Left cardiac atrium (tissue), 4 donors: Measurements from ENCODE around the gene IL17B. TPM values are rescaled to one million over a fixed set of nuclear protein-coding genes. Genes with fewer than 3 reads are reported as not detected.

Source experiments
- ATAC-seq, 2 donors: fragments of 200-7000 bp; cut with Tn5 transposase; one replicate each; pipeline ENCODE4 v1.9.1; 2020; ENCODE audit warnings: mild to moderate bottlenecking in 2 of 2, moderate library complexity in 2 of 2
- DNase-seq: peaks from one replicate; pipeline ENCODE4 v3.0.0-alpha.2; 2020
- intact Hi-C, 2 donors: fragments of 100-400 bp; cut with DNase I; formaldehyde crosslinking; loops; one replicate each; pipeline versions ENCODE4 v1.14.1 to v1.15.1; 2022 to 2023
- long read RNA-seq: library from polyadenylated mRNA; unstranded; transcript quantifications from one replicate; pipeline ENCODE4 v2.0.0, GENCODE V29; 2021
- total RNA-seq, 2 donors: library from RNA; stranded (reverse); fragmentation: NEBNext Ultra II Directional; extraction: Animal tissue kit (Norgen Biotek cat#: 25700); gene quantifications; one replicate each; pipeline ENCODE4 v1.2.1, GENCODE V29; 2021
- donor health status: DM: no; HTN: yes; CAD: no.
- donor health status: DM: no; HTN: yes; CAD: no; lungs with severe emphysema.
- donor health status: DM: yes; HTN: yes; CAD: no.
- donor health status: Dilated cardiomyopathy.

IL17B gene
- total RNA-seq, result under 1 TPM; 0.44 to 0.89 TPM
- long read RNA-seq, result 0 reads

GRCh38 chr5:149379177-149379761 lies at the start of gene IL17B:
Gene IL17B (minus strand): TSS chr5:149379292. CDS start chr5:149379225, 67 bp downstream.
- ATAC-seq (no peak), DNase-seq (no peak)
- intact Hi-C loops, result no loop called here

- intact Hi-C loops, result no loop called here
- no peak for ATAC-seq
- no peak for DNase-seq
Observed at GRCh38 chr5:149428032-149428431, 48.9 kb upstream of the IL17B start.

GRCh38 chr5:149427374-149427773 lies 48.3 kb upstream of the IL17B start:
- ATAC-seq, result no peak
- no peak for DNase-seq
- intact Hi-C loops, result no loop called here

- intact Hi-C loops, result loop anchor here in 1 of 2 donors (1.0 kb wide), 1 partner anchor 40 kb away; no protein-coding TSS in a partner anchor
- DNase-seq, result no peak
Observed at GRCh38 chr5:149426931-149427330, 47.8 kb upstream of the IL17B start.

GRCh38 chr5:149425729-149426128 lies 46.6 kb upstream of the IL17B start:
- intact Hi-C loops, result loop anchor here in 1 of 2 donors (1.0 kb wide), 1 partner anchor 38 kb away; no protein-coding TSS in a partner anchor
- ATAC-seq (no peak), DNase-seq (no peak)

More at GRCh38 chr5:149426931-149427330, 47.8 kb upstream of the IL17B start:
- ATAC-seq, result no peak

- intact Hi-C loops, result no loop called here
- ATAC-seq (peak in 1 of 2 donors; percentile 49), DNase-seq (no peak)
Observed at GRCh38 chr5:149424371-149425315, 45.6 kb upstream of the IL17B start.

- intact Hi-C loops, result no loop called here
- DNase-seq (peak; percentile 71), ATAC-seq (peak; percentile 65 to 82)
Observed at GRCh38 chr5:149423794-149424268, 44.7 kb upstream of the IL17B start.

- intact Hi-C loops, result no loop called here
- DNase-seq (no peak), ATAC-seq (peak in 1 of 2 donors; percentile 1)
Observed at GRCh38 chr5:149423049-149423793, 44.1 kb upstream of the IL17B start.

- intact Hi-C loops, result no loop called here
- ATAC-seq (peak; percentile 62 to 75), DNase-seq (peak; percentile 81)
Observed at GRCh38 chr5:149422366-149423048, 43.4 kb upstream of the IL17B start.

- DNase-seq (no peak), ATAC-seq (no peak)
- intact Hi-C loops, result no loop called here
Observed at GRCh38 chr5:149421834-149422233, 42.7 kb upstream of the IL17B start.

GRCh38 chr5:149421372-149421685 lies 42.2 kb upstream of the IL17B start:
- intact Hi-C loops, result no loop called here
- ATAC-seq (no peak), DNase-seq (no peak)

GRCh38 chr5:149420545-149421371 lies 41.7 kb upstream of the IL17B start:
- intact Hi-C loops, result no loop called here

GRCh38 chr5:149419859-149420544 lies 40.9 kb upstream of the IL17B start:
- ATAC-seq (peak; percentile 1 to 14), DNase-seq (peak; percentile 47)
- intact Hi-C loops, result no loop called here

More at GRCh38 chr5:149420545-149421371, 41.7 kb upstream of the IL17B start:
- DNase-seq, result peak; percentile 46
- no peak for ATAC-seq

- no peak for DNase-seq
- intact Hi-C loops, result no loop called here
- no peak for ATAC-seq
Observed at GRCh38 chr5:149419532-149419858, 40.4 kb upstream of the IL17B start.

GRCh38 chr5:149418910-149419531 lies 39.9 kb upstream of the IL17B start:
- no peak for ATAC-seq
- intact Hi-C loops, result no loop called here

GRCh38 chr5:149417711-149418368 lies 38.7 kb upstream of the IL17B start:
- no peak for ATAC-seq
- intact Hi-C loops, result no loop called here

More at GRCh38 chr5:149418910-149419531, 39.9 kb upstream of the IL17B start:
- DNase-seq, result no peak

More at GRCh38 chr5:149417711-149418368, 38.7 kb upstream of the IL17B start:
- DNase-seq, result no peak
